Thymus (tissue), 11 donors: ENCODE results near the gene DYNLT1. TPM values are rescaled to one million over a fixed set of nuclear protein-coding genes. Genes with fewer than 3 reads are reported as not detected.

Experiments
- DNase-seq, 9 donors: peaks; one replicate each; pipeline ENCODE4 v3.0.0-alpha.2; 2013; ENCODE audit warnings: low spot score in 9 of 9, low read depth in 6 of 9, missing footprints in 1 of 9
- H3K27ac ChIP-seq, 2 donors: one replicate each; pipeline ENCODE4 v1.5.1; 2013; ENCODE audit warnings: control low read depth in 1 of 2, low read depth in 1 of 2, low read length in 1 of 2, mild to moderate bottlenecking in 1 of 2, moderate library complexity in 1 of 2
- H3K27me3 ChIP-seq, 2 donors: one replicate each; pipeline ENCODE4 v1.5.1; 2013; ENCODE audit warnings: low read length in 1 of 2; ENCODE audit not compliant: control insufficient read depth in 2 of 2, insufficient read depth in 1 of 2
- H3K36me3 ChIP-seq, 2 donors: one replicate each; pipeline ENCODE4 v1.5.1; 2013; ENCODE audit warnings: low read length in 1 of 2, mild to moderate bottlenecking in 1 of 2, moderate library complexity in 1 of 2; ENCODE audit not compliant: control insufficient read depth in 2 of 2, insufficient read depth in 2 of 2
- H3K4me1 ChIP-seq, 2 donors: one replicate each; pipeline ENCODE4 v1.5.1; 2013; ENCODE audit warnings: low read length in 2 of 2; ENCODE audit not compliant: control insufficient read depth in 2 of 2, insufficient read depth in 2 of 2
- H3K4me3 ChIP-seq, 2 donors: one replicate each; pipeline ENCODE4 v1.5.1; 2013; ENCODE audit warnings: low read length in 2 of 2, control low read depth in 1 of 2, mild to moderate bottlenecking in 1 of 2
- H3K9me3 ChIP-seq, 2 donors: one replicate each; pipeline ENCODE4 v1.5.1; 2013; ENCODE audit warnings: low read length in 1 of 2, mild to moderate bottlenecking in 1 of 2; ENCODE audit not compliant: control insufficient read depth in 2 of 2, insufficient read depth in 1 of 2
- WGBS: extraction: QIAGEN DNeasy Blood & Tissue Kit; methylation state at CpG from one replicate; pipeline ENCODE4 v1.1.7; 2013; 5-methylcytosine and 5-hydroxymethylcytosine counted together
- polyA plus RNA-seq: library from polyadenylated mRNA; stranded (reverse); fragments of 200-250 nt; gene quantifications from one replicate; pipeline ENCODE4 v1.2.3, GENCODE V29; 2013
- total RNA-seq: library from RNA; stranded (reverse); fragments of 120-200 nt; gene quantifications from one replicate; pipeline ENCODE4 v1.2.4, GENCODE V29; 2013
- donor health status: healthy.

The DYNLT1 gene
- total and polyA plus RNA-seq, 2 donors = 46.1 to 248 TPM

DNA sequence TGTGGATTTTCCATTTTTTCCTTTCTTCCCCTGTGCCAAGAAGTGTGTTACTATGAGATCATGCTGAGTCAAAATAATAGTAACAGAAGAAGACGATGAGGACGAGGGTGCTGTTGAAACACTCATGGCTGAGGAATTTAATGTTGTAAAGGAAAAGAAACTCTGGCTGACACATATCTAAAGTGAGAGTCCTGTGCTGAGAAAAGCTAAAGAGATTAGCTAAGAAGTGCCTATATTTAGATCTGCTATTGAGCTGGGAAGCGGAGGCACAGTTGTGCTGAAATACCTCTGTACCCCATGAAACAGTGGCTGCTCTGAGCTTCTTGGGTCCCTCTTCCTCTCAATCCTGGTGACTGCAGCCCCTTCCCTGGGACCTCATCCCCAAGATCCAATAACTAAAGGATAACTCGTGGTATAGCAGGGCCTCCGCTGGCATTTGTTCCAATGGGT lies 4.2 kb upstream of the DYNLT1 start:
- H3K27ac ChIP-seq = peak overlapping the region in 1 of 2 donors; percentile 53
- 94% methylated on average over 5 of the region's 5 CpGs for WGBS
- H3K27me3 ChIP-seq = peaks cover 0 to 3% of the 10 kb centered on the region in 2 donors
- H3K4me1 ChIP-seq = peaks cover 22 to 39% of the 10 kb centered on the region in 2 donors
- no peak for DNase-seq
- no peaks in the 10 kb centered on the region for H3K9me3 ChIP-seq
- no peaks in the 10 kb centered on the region for H3K36me3 ChIP-seq
- no peak overlapping the region for H3K4me3 ChIP-seq

- no peak for DNase-seq
- WGBS = 93% methylated on average over 4 of the region's 4 CpGs
- peaks cover 20 to 39% of the 10 kb centered on the region in 2 donors for H3K4me1 ChIP-seq
- H3K36me3 ChIP-seq = no peaks in the 10 kb centered on the region
- H3K27me3 ChIP-seq = peaks cover 0 to 3% of the 10 kb centered on the region in 2 donors
- no peaks in the 10 kb centered on the region for H3K9me3 ChIP-seq
- H3K27ac ChIP-seq = no peak overlapping the region
- H3K4me3 ChIP-seq = no peak overlapping the region
Measured at GRCh38 chr6:158647501-158647900, 3.0 kb upstream of the DYNLT1 start.

DNA sequence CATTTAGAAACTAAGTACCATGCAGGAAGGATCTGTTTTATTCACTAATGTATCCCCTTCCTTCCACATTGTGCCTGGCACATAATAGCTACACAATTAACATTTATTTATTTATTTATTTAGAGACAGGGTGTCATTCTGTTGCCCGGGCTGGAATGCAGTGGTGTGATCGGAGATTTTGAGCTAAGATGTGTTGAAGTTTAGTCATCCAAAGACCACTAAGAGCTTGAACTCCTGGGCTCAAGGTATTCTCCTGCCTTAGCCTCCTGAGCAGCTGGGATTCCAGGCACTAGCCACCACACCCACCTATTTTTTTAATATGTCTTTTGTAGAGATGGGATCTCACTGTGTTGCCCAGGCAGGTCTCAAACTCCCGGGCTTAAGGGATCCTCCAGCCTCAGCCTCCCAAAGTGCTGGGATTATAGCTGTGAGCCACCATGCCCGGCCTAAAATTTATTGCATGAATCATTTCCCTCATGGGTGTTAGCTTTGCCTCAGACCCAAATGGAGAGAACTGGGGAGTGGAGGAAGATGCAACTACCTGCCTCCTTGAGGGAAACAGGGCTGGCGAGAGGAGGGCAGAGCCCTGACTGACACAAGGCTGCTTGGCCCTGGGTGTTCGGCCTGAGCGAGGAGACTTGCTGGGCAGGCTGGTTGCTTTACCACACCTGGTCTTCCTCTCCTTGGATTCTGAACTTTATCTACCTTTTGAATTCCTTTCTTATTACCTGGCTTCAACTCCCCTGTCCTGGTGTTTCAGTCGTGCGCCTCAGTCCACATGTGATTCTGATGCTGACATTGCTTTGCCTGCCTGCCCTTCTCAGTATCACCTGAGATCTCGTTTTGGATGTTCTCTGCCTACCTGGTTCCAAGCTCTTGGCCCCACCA lies 1.7 kb upstream of the DYNLT1 start:
- H3K27ac ChIP-seq = no peak overlapping the region
- peaks cover 4% of the 10 kb centered on the region in 2 donors for H3K36me3 ChIP-seq
- DNase-seq = no peak
- peaks cover 26 to 44% of the 10 kb centered on the region in 2 donors for H3K4me1 ChIP-seq
- H3K27me3 ChIP-seq = peaks cover 0 to 3% of the 10 kb centered on the region in 2 donors
- 90% methylated on average over 10 of the region's 10 CpGs for WGBS
- no peak overlapping the region for H3K4me3 ChIP-seq
- H3K9me3 ChIP-seq = no peaks in the 10 kb centered on the region

GRCh38 chr6:158645064-158646022 lies 800 bp upstream of the DYNLT1 start:
- Histone ChIP-seq H3K27ac (peak overlapping the region in 1 of 2 donors; percentile 71), H3K9me3 (no peaks in the 10 kb centered on the region), H3K27me3 (peaks cover 0 to 3% of the 10 kb centered on the region in 2 donors), H3K4me3 (peak overlapping the region; percentile 82 to 90), H3K4me1 (peaks cover 26 to 42% of the 10 kb centered on the region in 2 donors), H3K36me3 (peaks cover 7 to 8% of the 10 kb centered on the region in 2 donors)
- no peak for DNase-seq
- 39% methylated on average over 21 of the region's 21 CpGs for WGBS

- peaks cover 0 to 3% of the 10 kb centered on the region in 2 donors for H3K27me3 ChIP-seq
- peaks cover 17 to 21% of the 10 kb centered on the region in 2 donors for H3K36me3 ChIP-seq
- no peaks in the 10 kb centered on the region for H3K9me3 ChIP-seq
- H3K4me1 ChIP-seq = peaks cover 21 to 32% of the 10 kb centered on the region in 2 donors
- peak overlapping the region; percentile 82 to 90 for H3K4me3 ChIP-seq
- WGBS = 3% methylated on average over 21 of the region's 21 CpGs
- peak overlapping the region; percentile 22 to 77 for H3K27ac ChIP-seq
- DNase-seq = no peak
Measured at GRCh38 chr6:158643836-158644230, 710 bp downstream of the DYNLT1 start.

DNA sequence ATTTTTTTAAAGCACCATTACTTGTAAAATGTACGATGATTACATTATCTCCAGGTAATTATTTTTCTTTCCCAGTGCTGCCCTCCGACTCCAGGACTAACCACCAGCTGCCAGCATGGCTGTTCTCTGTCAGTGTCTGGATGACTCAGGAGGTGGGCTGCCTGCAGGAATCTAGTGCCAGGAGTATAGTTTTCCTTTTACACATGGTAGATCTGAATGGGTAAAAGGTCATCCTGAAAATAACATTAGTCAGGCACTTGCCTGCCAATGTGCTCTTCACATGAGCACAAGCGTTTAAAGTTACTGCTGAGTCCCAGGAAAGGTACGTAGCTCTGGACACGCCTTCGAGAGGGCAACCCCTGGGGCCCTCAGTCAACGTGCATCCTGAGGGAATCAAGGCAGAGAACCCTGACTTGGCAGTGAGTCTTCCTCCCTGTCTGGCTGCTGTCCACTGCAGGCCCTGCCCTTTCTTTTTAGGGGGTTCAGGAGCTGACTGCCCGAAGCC lies 2.4 kb downstream of the DYNLT1 start:
- Histone ChIP-seq H3K36me3 (peaks cover 21 to 25% of the 10 kb centered on the region in 2 donors), H3K4me3 (no peak overlapping the region), H3K9me3 (no peaks in the 10 kb centered on the region), H3K4me1 (peaks cover 21 to 31% of the 10 kb centered on the region in 2 donors), H3K27ac (no peak overlapping the region), H3K27me3 (peaks cover 0 to 3% of the 10 kb centered on the region in 2 donors)
- WGBS = 97% methylated on average over 8 of the region's 8 CpGs
- DNase-seq = no peak

DNA sequence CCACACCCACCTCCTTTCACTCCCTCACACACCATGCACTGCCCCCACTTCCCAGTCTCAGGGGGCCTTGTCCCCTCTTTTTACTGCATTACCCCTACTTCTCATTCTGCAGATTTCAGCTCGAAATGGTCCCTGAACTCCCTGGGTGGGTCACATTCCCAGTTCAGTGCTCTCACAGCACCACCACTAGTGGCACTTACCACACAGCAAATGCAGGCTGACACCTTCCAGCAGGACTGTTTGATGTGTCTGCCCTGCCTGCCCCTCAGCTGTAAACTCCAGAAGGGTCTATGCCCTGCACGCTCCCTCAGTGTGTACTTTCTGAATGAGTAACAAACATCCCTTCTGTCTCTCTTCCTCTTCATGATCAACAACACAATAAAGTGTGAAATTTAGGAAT lies 4.0 kb downstream of the DYNLT1 start:
- Histone ChIP-seq H3K9me3 (no peaks in the 10 kb centered on the region), H3K27ac (no peak overlapping the region), H3K36me3 (peaks cover 36 to 40% of the 10 kb centered on the region in 2 donors), H3K4me3 (no peak overlapping the region), H3K27me3 (peaks cover 0 to 3% of the 10 kb centered on the region in 2 donors), H3K4me1 (peaks cover 21 to 29% of the 10 kb centered on the region in 2 donors)
- DNase-seq = no peak
- WGBS = 96% methylated on average over 2 of the region's 2 CpGs

- peaks cover 16 to 27% of the 10 kb centered on the region in 2 donors for H3K4me1 ChIP-seq
- no peak for DNase-seq
Measured at GRCh38 chr6:158639056-158639455, 5.5 kb downstream of the DYNLT1 start.

More at GRCh38 chr6:158639056-158639455, 5.5 kb downstream of the DYNLT1 start:
- Histone ChIP-seq H3K27me3 (no peaks in the 10 kb centered on the region), H3K27ac (no peak overlapping the region), H3K4me3 (no peak overlapping the region), H3K36me3 (peaks cover 39 to 51% of the 10 kb centered on the region in 2 donors), H3K9me3 (no peaks in the 10 kb centered on the region)
- 99% methylated on average over 5 of the region's 5 CpGs for WGBS
